Activated CD4-positive, alpha-beta T cell treated with anti-CD3 and anti-CD28 coated beads for 1 hour (primary cell): Measurements from ENCODE around the gene UBTD2.

Experiments used
- DNase-seq: peaks from one replicate; pipeline ENCODE4 v3.0.0-alpha.2; 2020

UBTD2 gene

DNA sequence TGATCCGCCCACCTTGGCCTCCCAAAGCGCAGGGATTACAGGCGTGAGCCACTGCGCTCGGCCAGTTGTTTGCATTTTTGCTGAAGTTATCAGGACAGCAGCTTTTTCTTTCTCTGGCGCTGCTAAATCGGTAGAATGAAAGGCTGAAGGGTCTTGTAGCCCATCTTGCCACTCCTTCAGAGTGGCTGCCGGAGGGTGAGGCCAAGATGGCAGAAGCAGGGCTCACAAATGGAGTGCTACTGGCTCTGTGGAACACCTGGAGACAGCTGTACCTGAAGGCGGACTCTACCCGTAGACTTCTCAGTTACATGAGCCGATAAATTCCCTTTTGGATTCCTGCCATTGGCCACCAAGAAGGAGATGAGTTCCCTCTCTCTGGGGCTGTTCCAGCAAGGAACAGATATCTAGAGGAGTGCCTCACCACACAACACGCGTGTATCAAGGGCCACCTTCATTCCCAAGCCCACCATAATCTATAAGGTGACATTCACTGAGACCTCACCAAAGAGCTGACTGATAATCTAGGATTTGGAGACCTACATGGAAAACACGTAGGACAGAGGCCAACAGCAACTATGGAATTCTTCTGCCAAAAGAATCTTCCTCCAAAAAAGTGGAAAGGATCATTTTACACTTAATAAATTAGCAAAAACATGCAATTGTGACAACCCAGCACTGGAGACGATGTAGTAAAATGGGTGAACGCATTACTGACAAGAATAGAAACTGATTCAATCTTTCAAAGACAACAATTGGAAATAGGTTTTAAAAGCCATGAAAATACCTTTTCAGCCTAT is 117.3 kb downstream of the UBTD2 start:
- no peak for DNase-seq

DNA sequence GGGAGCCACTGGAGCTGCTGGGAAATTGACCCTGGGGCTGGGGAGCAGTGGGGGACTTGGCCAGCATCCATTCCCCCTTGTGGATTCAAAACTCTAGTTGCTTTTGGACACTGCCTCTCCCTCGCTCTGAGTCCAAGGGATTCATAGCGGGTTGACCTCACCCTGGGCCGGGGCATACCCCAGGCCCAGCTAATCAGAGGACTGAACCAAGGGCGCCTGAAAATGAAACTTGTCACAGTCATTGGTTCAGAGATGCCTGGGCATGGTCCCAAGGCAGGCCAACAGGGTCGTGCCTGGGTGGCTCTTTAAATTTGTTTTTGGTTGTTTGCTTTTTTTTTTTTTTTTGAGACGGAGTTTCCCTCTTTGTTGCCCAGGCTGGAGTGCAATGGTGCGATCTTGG is 118.1 kb downstream of the UBTD2 start:
- DNase-seq, result no peak

DNA sequence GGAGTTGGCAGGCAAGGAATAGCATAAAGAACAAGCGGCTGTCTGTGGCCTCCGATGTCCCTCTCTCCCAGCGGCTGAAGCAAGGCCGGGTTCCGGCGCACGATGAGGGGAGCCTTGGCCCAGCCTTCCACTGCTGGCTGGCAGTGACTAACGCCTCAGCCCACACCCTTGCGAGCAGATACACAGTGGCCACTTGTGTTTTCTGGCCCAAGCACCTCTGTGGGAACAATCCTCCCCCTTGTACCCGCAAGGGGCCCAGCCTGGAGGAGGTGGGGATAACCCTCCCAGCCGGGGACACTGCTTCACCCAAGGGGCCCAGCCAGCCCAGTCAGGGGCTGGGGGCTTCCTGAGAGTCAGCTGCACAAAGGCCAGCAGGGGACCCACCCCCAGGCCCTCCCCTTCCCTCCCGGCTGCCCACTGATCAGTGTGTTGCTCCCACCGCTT is 118.8 kb downstream of the UBTD2 start:
- DNase-seq, result no peak

DNA sequence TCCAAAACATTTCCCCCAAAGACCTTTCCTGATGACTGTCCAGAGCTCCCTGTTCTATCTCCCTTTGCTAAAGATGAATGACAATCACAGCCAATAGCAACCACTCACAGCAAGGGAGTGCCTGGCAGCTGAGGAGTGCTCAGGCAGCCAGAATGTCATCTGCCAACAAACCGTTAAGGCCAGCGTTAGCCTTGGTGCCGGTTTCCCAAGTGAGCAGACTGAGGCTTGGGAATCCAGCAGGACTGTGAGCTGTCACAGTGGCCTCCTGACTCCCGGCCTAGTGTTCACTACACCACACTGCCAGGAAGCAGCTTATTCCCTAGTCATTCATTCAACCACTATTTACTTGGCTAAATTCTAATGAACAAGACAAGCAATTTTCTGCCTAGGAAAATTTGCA is 120.2 kb downstream of the UBTD2 start:
- DNase-seq, result no peak

DNA sequence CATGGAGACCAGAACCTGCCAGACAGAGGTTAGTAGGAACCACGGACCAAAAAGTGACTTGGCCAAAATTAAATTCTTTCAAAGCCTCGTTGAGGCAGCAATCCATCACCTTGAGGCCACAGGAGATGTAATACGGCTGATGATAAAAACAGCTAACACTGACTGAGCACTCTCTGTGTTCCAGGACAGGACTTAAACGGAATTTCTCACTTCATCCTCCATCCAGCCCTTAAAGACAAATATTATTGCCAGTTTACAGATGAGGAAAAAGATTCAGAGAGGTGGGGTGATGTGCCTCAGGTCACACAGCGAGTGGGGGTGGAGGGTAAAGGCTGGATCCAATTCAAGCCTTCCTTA is 120.6 kb downstream of the UBTD2 start:
- DNase-seq, result no peak

DNA sequence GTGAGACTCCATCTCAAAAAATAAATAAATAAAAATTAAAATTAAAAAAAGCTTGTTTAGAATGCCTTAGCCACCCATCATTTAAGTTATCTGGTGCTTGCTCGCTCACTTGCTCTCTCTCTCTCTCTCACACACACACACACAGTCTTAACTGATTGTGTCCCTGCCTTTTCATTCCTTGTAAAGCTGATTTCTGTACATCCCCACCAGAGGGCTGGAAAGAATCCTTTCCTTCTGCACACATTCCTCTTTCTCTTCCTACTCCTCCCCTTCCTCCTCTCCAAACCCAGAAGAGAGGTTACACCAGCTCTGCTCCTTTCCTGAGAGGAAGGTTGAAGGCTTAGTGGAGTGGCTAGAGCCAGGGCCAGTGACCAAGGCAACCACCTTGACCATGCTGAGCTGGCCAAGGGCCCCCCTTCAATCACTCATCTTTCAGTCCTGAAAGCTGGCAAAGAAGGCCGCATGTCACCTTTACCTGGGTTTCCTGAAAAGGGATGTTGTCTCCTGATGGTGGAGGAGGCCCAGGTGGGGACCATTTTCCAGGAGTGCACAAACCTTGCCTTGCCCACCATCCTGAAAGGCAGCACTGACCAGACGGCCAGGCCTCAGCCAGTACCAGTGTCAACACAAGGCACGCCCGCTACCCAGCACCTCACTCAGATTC is 121.1 kb downstream of the UBTD2 start:
- DNase-seq, result no peak

DNA sequence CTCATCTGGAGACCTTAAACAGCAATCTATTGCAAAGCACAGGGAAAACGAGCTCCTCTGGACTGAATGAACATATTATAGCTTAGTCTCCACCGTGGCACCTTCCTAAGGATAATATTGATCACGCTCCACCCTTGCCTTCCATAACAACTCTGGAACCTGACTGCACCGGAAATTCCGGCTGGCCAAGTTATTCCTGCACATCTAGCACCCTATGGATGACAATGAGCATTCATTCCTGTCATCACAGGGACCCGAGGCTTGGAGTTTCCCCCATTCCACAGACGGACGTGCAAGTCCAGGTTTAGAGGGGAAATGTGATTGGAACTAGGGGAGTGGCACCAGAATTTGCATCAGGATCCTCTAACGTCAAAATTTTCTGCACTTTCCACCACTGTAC is 123.1 kb downstream of the UBTD2 start:
- no peak for DNase-seq
